ENCODE results near the gene PLA2G6. TPM values are rescaled to one million over a fixed set of nuclear protein-coding genes. Genes with fewer than 3 reads are reported as not detected.
A peak's percentile ranks its signal among the peaks of the same experiment; 100 is the strongest.

Gene PLA2G6
- total RNA-seq, 1 donor from 2014 or later, result 60.8 TPM

DNA sequence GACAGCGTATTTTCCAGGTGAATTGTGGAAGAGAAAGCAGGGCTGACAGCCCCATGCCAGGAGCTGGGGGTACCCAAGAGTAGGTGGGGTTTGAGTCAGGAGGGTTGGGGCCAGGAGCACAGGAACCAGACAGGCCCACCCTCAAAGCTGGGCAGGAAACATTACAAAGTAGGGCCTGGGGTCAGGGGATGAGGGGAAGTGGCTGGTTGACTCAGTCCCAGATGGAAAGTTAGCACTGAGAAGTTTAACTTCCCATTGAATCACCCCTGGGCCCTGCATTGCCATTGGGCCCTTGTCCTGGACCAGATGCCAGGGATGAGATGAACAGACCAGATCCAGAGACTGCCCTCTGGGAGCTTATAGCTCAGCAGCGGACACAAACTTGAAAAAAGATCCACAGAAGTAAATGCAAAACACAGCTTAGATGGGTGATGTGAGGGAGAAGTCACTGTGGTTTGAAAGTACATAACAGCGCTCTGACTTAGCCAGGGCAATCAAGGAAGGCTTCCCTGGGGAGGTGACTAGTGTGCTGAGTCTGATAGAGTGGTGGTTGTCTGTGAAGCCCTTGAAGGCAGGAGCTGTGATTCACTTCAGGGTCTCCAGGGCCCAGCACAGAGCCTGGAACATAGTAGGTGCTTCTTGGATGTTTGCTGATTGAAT is 22.4 kb upstream of the PLA2G6 start:
- ATAC-seq (no peak), DNase-seq (no peak)
- H3K4me1 ChIP-seq, result peaks cover 33% of the 10 kb centered on the region
- no peaks in the 10 kb centered on the region for H3K27me3 ChIP-seq (ENCODE audit: low read depth)
- no peaks in the 10 kb centered on the region for H3K36me3 ChIP-seq
- TF ChIP-seq, protein P1, sequence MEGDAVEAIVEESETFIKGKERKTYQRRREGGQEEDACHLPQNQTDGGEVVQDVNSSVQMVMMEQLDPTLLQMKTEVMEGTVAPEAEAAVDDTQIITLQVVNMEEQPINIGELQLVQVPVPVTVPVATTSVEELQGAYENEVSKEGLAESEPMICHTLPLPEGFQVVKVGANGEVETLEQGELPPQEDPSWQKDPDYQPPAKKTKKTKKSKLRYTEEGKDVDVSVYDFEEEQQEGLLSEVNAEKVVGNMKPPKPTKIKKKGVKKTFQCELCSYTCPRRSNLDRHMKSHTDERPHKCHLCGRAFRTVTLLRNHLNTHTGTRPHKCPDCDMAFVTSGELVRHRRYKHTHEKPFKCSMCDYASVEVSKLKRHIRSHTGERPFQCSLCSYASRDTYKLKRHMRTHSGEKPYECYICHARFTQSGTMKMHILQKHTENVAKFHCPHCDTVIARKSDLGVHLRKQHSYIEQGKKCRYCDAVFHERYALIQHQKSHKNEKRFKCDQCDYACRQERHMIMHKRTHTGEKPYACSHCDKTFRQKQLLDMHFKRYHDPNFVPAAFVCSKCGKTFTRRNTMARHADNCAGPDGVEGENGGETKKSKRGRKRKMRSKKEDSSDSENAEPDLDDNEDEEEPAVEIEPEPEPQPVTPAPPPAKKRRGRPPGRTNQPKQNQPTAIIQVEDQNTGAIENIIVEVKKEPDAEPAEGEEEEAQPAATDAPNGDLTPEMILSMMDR (IDR thresholded peaks at IDR 0.05), result no peak
- H3K4me3 ChIP-seq, result peak overlapping the region; percentile 81
- no peaks in the 10 kb centered on the region for H3K9me3 ChIP-seq
- intact Hi-C loops (cut with DNase I), result no loop called here
- peak overlapping the region; percentile 99 for H3K27ac ChIP-seq

DNA sequence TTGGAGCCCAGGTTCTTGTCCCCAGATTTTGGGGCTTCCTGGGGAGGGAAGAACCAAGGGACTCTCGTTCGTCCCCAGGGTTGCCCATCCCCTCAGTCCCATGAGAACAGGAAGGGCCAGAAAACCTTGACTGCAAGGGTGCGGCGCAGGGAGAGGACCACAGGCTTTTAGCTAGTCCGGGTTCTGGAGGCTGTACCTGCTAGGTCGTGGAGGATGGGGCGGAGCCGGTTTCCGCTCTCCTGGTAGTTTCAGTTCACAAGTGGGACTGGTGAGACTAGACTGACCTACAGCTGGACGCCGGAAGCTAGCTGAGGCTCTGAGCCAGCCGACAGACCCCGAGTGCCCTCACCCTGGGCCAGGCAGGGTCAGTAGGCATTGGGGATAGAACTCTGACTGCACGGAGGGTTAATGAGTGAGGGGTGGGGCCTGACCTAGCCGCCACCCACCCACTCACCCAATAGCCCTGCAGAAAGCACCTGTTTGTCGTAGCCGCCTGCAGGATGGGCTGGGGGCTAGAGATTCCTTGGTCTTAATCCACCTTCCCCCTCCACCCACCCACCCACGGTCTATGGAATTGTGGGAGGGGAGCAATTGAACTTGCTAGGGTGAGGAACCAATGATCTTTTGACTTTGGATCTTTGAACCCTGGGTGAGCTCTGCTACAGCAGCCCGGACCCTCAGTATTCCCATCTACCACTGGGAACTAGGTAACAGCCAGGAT is 21.6 kb upstream of the PLA2G6 start:
- H3K36me3 ChIP-seq, result no peaks in the 10 kb centered on the region
- ATAC-seq, result peak; percentile 52 to 59
- peak; percentile 85 for DNase-seq
- H3K9me3 ChIP-seq, result no peaks in the 10 kb centered on the region
- intact Hi-C loops (cut with DNase I), result no loop called here
- peaks cover 27% of the 10 kb centered on the region for H3K4me1 ChIP-seq
- TF ChIP-seq, protein P1 (IDR thresholded peaks at IDR 0.05), result no peak
- peak overlapping the region; percentile 81 for H3K4me3 ChIP-seq
- H3K27me3 ChIP-seq (ENCODE audit: low read depth), result no peaks in the 10 kb centered on the region
- peak overlapping the region; percentile 99 for H3K27ac ChIP-seq

DNA sequence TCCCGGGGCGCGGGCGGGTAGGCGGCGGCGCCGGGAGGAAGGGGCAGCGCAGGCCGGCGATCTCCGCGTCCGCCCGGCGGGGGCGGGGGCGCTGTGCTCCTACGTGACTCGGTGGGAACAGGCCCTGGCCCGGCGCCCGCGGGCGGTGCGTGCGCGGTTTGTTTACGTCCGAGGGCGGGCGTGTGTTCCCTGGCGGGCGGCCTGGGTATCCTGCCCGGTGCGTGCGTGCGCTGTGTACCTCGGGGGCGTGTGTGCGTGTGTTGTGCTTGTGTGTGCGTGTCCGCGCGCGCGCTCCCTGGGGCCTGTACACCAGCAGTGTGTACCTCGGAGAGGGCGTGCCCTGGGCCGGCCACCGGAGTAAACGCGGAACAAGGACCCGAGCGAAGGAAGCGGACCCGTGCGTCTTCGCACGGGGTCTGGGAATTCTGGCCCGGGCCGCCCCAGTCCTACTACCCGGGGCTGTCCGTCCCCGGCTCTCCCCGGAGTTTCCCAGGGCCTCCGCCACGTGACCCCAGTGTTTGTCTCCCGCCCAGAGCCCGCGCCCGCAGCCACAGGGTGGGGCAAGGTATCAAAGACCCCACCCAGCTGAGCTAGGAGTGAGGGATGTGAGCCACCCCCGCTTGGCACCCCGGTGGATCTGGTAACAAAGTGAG is 20.9 kb upstream of the PLA2G6 start:
- no peaks in the 10 kb centered on the region for H3K27me3 ChIP-seq (ENCODE audit: low read depth)
- peaks cover 26% of the 10 kb centered on the region for H3K4me1 ChIP-seq
- peak overlapping the region; percentile 99 for H3K27ac ChIP-seq
- H3K4me3 ChIP-seq, result peak overlapping the region; percentile 81
- intact Hi-C loops (cut with DNase I), result no loop called here
- H3K36me3 ChIP-seq, result no peaks in the 10 kb centered on the region
- TF ChIP-seq, protein P1 (IDR thresholded peaks at IDR 0.05), result peak; percentile 30
- ATAC-seq, result peak; percentile 77 to 86
- no peaks in the 10 kb centered on the region for H3K9me3 ChIP-seq
- peak; percentile 92 for DNase-seq

DNA sequence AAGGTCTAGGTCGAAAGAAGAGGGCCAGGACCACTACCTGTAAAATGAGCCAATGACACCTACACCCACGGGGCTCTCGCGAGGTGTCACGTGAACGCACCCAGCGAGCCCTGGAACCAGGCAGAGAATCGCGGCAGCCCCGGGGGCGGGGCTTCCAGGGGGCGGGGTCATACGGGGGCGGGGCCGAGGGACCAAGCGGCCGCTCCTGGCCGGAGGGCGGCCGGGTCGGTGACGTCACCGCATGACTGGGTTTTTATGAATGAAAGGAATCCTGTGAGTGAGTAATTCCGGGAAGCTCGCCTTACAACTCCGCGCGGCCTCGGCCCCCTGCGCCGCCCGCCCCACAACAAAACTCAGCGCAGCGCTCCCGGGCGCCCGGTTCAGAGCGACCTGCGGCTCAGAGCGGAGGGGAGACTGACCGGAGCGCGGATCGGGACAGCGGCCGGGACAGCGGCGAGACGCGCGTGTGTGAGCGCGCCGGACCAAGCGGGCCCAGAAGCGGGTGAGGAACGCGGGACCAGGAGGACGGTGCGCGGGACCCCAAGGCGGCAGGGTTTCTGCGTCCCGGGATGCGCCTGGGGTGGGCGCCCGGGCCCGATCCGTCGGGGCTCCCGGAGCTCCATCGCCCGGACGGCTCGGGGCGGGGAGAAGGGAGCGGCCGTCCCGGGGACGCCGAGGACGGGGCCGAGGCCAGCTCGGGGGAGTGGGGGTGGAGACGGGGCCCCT is 20.2 kb upstream of the PLA2G6 start, which contains the start of gene MAFF:
MAFF (plus strand) TSS at position 284 of the 726 bp plus-strand sequence. CDS start 11,860 bp downstream, outside the sequence.
- no peaks in the 10 kb centered on the region for H3K36me3 ChIP-seq
- peak; percentile 86 to 90 for ATAC-seq
- TF ChIP-seq, protein P1 (IDR thresholded peaks at IDR 0.05), result no peak
- peak within 1 kb of the TSS; percentile 81 for H3K4me3 ChIP-seq
- H3K27ac ChIP-seq, result peak within 1 kb of the TSS; percentile 99
- H3K9me3 ChIP-seq, result no peaks in the 10 kb centered on the region
- peak; percentile 98 for DNase-seq
- H3K27me3 ChIP-seq (ENCODE audit: low read depth), result no peaks in the 10 kb centered on the region
- intact Hi-C loops (cut with DNase I), result no loop called here
- H3K4me1 ChIP-seq, result peaks cover 26% of the 10 kb centered on the region

DNA sequence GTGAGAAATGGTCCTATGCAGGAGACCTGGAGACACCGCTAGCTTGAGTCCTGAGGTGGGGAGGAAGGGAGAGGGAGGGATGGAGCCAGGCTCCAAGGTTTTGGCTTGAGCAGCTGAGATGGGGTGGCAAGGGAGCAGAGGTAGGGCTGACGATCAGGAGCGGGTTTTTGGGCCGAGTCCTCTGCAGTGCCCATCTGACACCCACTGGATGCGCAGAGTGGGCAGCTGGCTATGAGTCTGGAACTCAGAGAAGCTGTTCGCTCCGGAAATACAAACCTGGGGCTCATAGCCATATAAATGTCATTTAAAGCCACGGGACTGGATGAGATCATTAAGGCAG is 19.7 kb upstream of the PLA2G6 start:
- intact Hi-C loops (cut with DNase I), result no loop called here
- Histone ChIP-seq H3K4me1 (peaks cover 26% of the 10 kb centered on the region), H3K27ac (peak overlapping the region; percentile 99), H3K27me3 (ENCODE audit: low read depth) (no peaks in the 10 kb centered on the region), H3K9me3 (no peaks in the 10 kb centered on the region), H3K4me3 (peak overlapping the region; percentile 81), H3K36me3 (no peaks in the 10 kb centered on the region)
- ATAC-seq (no peak), DNase-seq (no peak)
- TF ChIP-seq, protein P1 (IDR thresholded peaks at IDR 0.05), result no peak
